Mononuclear cell (primary cell): ENCODE results near the gene TSPO. TPM values are rescaled to one million over a fixed set of nuclear protein-coding genes. Genes with fewer than 3 reads are reported as not detected.

Experiments used
- H3K27me3 ChIP-seq: 2 replicates; pipeline ENCODE4 v1.6.0; 2011; ENCODE audit warnings: low read length, control low read depth; ENCODE audit not compliant: insufficient read depth
- H3K4me1 ChIP-seq: 2 replicates; pipeline ENCODE4 v1.5.1; 2011; ENCODE audit warnings: mild to moderate bottlenecking, low read length, control low read depth; ENCODE audit not compliant: insufficient read depth
- H3K4me3 ChIP-seq: 2 replicates; pipeline ENCODE4 v1.5.1; 2011; ENCODE audit warnings: mild to moderate bottlenecking, low read length, moderate library complexity
- H3K9me3 ChIP-seq: 2 replicates; pipeline ENCODE4 v1.5.1; 2011; ENCODE audit warnings: low read depth, mild to moderate bottlenecking, control low read depth, low read length
- total RNA-seq: library from RNA; depleted of rRNA; stranded (reverse); fragments of >200 nt; gene quantifications from one replicate; pipeline ENCODE4 v1.2.3, GENCODE V29; 2012

TSPO gene
- total RNA-seq, 1 donor = 217 TPM

GRCh38 chr22:43174941-43175531, 23.7 kb downstream of the TSPO start:
- Histone ChIP-seq H3K27me3 (no peaks in the 10 kb centered on the region), H3K4me3 (no peak overlapping the region), H3K4me1 (no peaks in the 10 kb centered on the region), H3K9me3 (no peaks in the 10 kb centered on the region)

DNA sequence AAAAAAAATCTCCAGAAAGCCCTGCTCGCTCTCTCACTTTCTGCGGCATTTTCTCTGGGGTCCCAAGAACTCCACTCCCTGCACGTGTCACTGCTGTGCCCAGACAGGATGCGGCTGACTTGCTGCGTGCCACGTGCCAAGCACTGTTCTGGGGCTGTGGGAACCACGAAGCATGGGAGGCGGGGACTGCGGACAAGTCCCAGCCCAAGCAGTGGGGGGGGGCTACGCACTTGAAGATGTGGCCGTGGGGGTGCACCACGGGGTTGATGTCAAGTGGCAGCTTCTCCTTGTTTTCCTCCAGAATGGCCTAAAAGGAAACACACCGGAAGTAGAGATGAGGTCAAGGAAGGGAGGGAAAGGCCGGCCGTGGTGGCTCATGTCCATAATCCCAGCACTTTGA, 24.7 kb downstream of the TSPO start:
- H3K4me1 ChIP-seq = no peaks in the 10 kb centered on the region
- H3K27me3 ChIP-seq = no peaks in the 10 kb centered on the region
- H3K4me3 ChIP-seq = no peak overlapping the region
- H3K9me3 ChIP-seq = no peaks in the 10 kb centered on the region

- Histone ChIP-seq H3K4me3 (no peak overlapping the region), H3K4me1 (no peaks in the 10 kb centered on the region), H3K27me3 (no peaks in the 10 kb centered on the region), H3K9me3 (no peaks in the 10 kb centered on the region)
These were observed 26.1 kb downstream of the TSPO start for GRCh38 chr22:43177479-43177878.

DNA sequence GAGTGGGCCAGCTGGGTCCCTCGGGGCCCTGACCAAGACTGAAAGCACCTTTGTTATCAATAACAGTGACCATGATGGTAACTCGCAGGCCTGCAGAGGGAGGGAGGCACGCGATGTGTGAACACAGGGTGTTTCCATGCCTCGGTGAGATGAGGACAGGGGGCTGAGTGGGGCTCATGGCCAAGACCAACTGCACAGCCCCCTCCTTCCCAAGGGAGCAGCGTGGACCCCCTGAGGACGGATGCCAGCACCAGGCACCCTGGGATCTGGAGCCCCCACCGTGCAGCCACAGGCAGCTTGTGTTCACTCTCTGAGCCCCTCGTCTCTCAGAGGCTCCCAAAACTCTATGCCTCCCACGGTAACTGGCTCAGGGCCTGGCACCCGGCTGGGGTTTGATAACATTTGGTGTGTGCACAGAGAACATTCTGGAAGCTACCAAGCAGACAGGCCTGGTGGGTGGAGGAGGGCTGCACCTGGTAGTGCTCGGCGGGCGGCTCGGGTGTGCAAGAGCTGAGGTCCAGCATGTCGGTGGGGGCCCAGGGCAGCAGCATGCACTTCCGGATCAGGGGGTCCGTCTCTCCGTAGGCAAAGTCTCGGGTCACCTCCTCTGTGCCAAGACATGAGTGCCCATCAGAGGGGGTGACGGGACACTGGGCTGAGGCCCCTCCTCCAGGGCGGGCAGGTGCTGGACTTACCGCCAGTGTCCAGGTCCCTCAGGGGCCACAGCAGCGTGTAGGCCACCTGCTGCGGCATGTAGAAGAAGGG, 28.0 kb downstream of the TSPO start:
- Histone ChIP-seq H3K9me3 (no peaks in the 10 kb centered on the region), H3K4me1 (no peaks in the 10 kb centered on the region), H3K4me3 (no peak overlapping the region), H3K27me3 (no peaks in the 10 kb centered on the region)

DNA sequence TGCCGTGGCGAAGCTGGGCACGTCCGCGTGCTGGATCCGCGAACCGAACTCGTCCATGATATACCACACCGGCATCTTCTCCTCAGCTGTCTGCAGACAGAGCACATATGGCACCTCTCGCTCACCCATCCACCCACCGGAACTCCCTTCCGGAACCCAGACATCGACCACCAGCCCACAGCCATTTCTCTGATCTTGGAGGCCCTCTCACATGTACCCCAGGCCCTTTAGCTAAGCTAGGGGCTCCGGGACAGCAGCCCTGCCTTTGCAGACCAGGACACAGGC, 28.5 kb downstream of the TSPO start:
- H3K4me1 ChIP-seq = no peaks in the 10 kb centered on the region
- no peak overlapping the region for H3K4me3 ChIP-seq

GRCh38 chr22:43180670-43181069, 29.3 kb downstream of the TSPO start:
- no peaks in the 10 kb centered on the region for H3K27me3 ChIP-seq
- H3K4me1 ChIP-seq = peaks cover 5% of the 10 kb centered on the region
- no peaks in the 10 kb centered on the region for H3K9me3 ChIP-seq
- no peak overlapping the region for H3K4me3 ChIP-seq

More for the DNA sequence above, 28.5 kb downstream of the TSPO start:
- H3K9me3 ChIP-seq = no peaks in the 10 kb centered on the region
- H3K27me3 ChIP-seq = no peaks in the 10 kb centered on the region

DNA sequence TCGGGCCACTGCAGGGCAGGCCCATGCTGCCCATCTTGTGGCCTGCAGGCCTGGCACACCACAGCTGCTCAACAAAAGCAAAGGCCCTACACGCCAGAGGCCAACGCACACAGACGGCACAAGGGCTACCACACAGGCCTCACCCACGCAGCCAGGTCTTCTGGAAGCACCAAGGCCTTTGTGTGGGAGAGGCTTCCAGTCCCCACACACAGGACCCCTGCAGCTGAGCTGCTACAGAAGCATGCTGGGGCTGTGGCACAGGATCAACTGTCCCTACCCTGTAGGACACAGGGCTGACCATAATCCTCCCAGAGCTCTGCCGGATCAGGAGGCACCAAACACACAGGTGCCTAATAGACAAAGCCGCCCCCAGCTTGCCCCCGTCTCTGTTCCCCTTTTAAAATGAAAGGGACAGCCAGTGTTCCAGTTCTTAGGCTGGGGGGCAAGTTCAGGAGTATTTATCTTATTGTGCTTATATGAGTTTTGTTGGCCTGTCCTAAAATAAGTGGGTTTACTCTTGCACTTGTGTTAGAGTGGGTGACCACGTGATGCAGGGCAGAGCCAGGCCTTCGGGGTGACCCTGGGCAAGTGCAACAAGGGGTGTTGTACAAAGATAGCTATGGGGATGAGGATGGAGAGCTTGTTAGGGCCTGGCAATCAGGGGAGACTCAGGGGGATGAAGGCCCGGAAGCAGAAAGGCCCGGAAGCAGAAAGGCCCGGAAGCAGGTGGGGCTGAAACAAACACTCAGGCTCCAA, 30.1 kb downstream of the TSPO start:
- no peak overlapping the region for H3K4me3 ChIP-seq
- peaks cover 13% of the 10 kb centered on the region for H3K4me1 ChIP-seq
- no peaks in the 10 kb centered on the region for H3K9me3 ChIP-seq
- no peaks in the 10 kb centered on the region for H3K27me3 ChIP-seq

DNA sequence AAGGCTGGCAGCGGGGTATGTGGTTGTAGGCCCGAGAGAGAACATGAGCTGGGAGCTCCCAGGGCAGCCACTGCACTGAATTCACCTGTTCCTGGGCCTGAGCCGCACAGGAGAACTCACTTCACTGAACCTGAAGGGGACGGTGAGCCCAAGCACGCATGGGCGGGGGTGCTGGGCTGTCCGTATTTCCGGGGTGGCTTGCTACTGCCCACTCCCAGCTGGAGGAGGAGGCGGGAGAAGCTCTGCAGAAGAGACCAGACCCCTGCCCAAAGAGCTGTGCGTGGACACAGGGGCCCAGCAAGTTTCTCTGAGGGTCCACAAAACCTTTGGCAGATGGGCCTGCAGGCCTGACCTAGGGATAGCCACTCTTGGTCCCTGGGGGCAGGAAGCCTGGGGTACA, 30.8 kb downstream of the TSPO start:
- H3K27me3 ChIP-seq = no peaks in the 10 kb centered on the region
- H3K4me3 ChIP-seq = no peak overlapping the region
- H3K4me1 ChIP-seq = peaks cover 14% of the 10 kb centered on the region
- no peaks in the 10 kb centered on the region for H3K9me3 ChIP-seq

DNA sequence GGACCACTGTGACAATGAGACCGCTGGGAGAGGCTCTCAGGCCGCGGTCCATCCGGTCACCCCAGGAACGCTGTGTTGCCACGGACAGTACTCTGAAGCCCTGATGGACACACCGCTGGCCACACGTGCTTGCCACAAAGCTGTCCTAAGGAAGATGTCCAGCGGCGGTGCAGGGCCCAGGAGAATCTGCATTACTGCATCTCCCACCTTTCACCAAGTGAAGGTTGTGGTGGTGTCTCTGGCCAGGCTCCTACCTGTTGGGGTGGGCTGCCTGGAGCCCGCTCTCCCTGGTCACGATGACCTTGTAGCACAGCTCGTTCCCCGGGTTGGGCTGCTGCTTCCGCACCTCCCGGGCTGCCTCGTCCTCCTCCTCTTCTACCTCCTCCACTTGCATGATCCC, 31.4 kb downstream of the TSPO start:
- Histone ChIP-seq H3K4me3 (no peak overlapping the region), H3K4me1 (peaks cover 15% of the 10 kb centered on the region), H3K9me3 (no peaks in the 10 kb centered on the region)

DNA sequence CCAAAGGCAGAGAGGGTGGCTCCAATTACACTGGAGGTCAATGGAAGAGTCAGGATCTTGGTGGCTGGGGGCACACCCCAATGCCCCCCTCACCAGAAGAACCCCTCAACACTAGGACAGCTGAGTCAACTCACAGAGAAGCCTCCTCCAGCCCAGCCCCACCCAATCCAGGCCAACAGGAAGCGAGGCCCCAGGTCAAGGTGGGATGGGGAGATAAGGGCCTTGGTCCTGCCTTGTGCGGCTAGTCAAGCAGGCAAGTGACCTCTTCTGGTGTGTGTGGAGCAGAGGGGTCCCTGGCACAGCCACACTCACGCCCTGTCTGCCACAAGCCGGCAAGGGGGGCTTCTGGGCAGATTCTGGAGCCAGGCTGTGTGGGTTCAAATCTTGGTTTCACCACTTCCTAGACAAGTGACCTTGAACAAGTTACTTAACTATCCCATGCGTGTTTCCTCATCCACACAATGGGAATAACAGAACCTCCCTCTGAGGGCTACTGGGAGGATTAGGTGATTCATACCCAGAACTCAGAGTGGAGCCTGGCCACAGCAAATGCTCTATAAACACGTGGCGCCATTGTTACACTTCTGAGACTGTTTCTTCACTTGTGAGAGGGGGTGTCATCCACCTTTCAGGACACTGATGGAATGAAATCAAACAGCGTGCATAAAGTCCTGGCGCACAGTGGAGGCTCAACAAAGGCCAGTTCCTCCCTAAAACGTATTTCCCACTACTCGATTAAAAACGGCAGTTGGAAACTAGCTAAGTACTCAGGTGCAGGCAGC, 32.3 kb downstream of the TSPO start:
- no peaks in the 10 kb centered on the region for H3K9me3 ChIP-seq
- peaks cover 23% of the 10 kb centered on the region for H3K4me1 ChIP-seq
- no peaks in the 10 kb centered on the region for H3K27me3 ChIP-seq
- no peak overlapping the region for H3K4me3 ChIP-seq

More for the DNA sequence above, 31.4 kb downstream of the TSPO start:
- no peaks in the 10 kb centered on the region for H3K27me3 ChIP-seq

- H3K4me1 ChIP-seq = peaks cover 23% of the 10 kb centered on the region
- no peaks in the 10 kb centered on the region for H3K27me3 ChIP-seq
- H3K4me3 ChIP-seq = peak overlapping the region; percentile 51
- no peaks in the 10 kb centered on the region for H3K9me3 ChIP-seq
These were observed 34.5 kb downstream of the TSPO start for GRCh38 chr22:43185860-43186261.

DNA sequence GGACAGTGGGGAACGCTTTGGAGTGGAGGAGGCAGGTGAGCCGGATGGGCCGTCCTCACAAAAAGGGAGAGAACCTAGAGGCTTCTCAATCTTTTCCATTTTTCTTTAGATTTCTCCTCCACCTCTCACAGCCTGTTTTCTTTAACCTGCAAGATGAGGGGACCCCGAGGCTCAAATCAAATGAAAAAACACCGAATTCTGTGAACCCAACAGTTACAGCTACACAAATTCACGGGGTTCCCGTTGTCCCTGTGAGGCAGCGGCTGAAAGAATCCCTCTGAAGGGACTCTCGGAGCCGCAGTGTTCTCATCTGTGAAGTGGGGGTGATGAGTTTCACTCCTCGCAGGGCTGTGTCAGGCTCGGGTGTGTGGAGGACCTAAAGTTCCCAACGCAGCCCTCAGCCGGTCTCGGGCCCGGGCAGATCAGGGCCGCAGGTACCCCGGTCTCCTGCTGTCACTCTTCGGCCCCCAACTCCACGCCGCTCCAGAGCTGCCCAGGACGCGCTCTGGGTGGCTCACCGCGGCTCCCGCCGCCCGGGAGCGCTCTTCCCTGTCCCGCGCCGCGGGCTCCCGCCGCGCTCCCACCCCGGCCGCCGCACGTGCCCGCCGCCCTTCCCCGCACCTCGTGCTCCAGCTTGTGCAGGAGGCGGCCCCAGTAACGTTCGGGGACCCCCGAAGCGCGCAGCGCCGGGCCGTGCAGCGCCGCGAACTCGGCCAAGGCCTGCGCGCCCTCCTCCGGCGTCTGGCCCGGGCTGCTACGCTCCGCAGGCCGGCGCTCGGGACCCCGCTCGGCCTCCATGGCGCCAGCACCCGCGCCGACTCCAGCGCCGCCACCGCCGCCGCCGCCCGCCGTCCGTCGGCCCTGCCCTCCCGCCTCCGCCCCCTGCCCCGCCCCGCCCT, 35.2 kb downstream of the TSPO start, which contains the start of gene TTLL12:
Gene TTLL12 (minus strand): TSS at position 863 of the 899 bp plus-strand sequence. CDS start 65 bp downstream, at position 798.
- peak within 1 kb of the TSS; percentile 51 for H3K4me3 ChIP-seq
- H3K4me1 ChIP-seq = peaks cover 23% of the 10 kb centered on the region
- no peaks in the 10 kb centered on the region for H3K9me3 ChIP-seq
- no peaks in the 10 kb centered on the region for H3K27me3 ChIP-seq

- Histone ChIP-seq H3K9me3 (no peaks in the 10 kb centered on the region), H3K4me3 (peak overlapping the region; percentile 50), H3K27me3 (no peaks in the 10 kb centered on the region), H3K4me1 (peaks cover 23% of the 10 kb centered on the region)
These were observed 36.1 kb downstream of the TSPO start for GRCh38 chr22:43187171-43188099.
